Activated CD8-positive, alpha-beta memory T cell treated with anti-CD3 and anti-CD28 coated beads, Interleukin-2, amount 10 ng/mL, durations not matched to agents 7 days and 5 days (primary cell): ENCODE measurements around the gene PHKB. TPM values are rescaled to one million over a fixed set of nuclear protein-coding genes. Genes with fewer than 3 reads are reported as not detected.

Experiments
- ATAC-seq: fragments of 150-1000 bp; cut with Tn5 transposase; one replicate; pipeline ENCODE4 v1.10.0; 2021; ENCODE audit warnings: moderate library complexity
- CTCF ChIA-PET: fragments of 350-600 bp; sonication (Branson Sonifier 250); formaldehyde crosslinking; loops from one replicate; lab custom pipeline; 2021; ENCODE audit warnings: antibody characterized with exemption; lab: Charles Lee
- DNase-seq: peaks from one replicate; pipeline ENCODE4 v3.0.0-alpha.2; 2020
- H3K27ac Mint-ChIP-seq: one replicate; pipeline ENCODE4 v1.8.0; 2021; ENCODE audit warnings: mild to moderate bottlenecking, mixed read lengths
- H3K27me3 Mint-ChIP-seq: one replicate; pipeline ENCODE4 v1.8.0; 2021; ENCODE audit warnings: mixed read lengths
- H3K36me3 Mint-ChIP-seq: one replicate; pipeline ENCODE4 v1.8.0; 2021; ENCODE audit warnings: mild to moderate bottlenecking, mixed read lengths
- H3K4me1 Mint-ChIP-seq: one replicate; pipeline ENCODE4 v1.8.0; 2021; ENCODE audit warnings: mixed read lengths
- H3K4me3 Mint-ChIP-seq: one replicate; pipeline ENCODE4 v1.8.0; 2021; ENCODE audit warnings: mild to moderate bottlenecking, moderate library complexity, mixed read lengths
- H3K9me3 Mint-ChIP-seq: one replicate; pipeline ENCODE4 v1.8.0; 2022; ENCODE audit warnings: low read depth, mixed read lengths
- total RNA-seq, 2 experiments: library from RNA; stranded (reverse); gene quantifications; one replicate each; pipeline ENCODE4 v1.2.3, GENCODE V29; 2021

PHKB gene
- total RNA-seq, 2 experiments from 2014 or later, result 33.7 to 35.7 TPM

- no peak overlapping the region for H3K27ac Mint-ChIP-seq
- ATAC-seq, result no peak
These were observed 15.7 kb downstream of the PHKB start for GRCh38 chr16:47476654-47477345.

GRCh38 chr16:47477679-47478078 is 16.5 kb downstream of the PHKB start:
- ATAC-seq (no peak), DNase-seq (no peak)
- Mint-ChIP-seq H3K4me1 (peaks cover 1% of the 10 kb centered on the region), H3K27me3 (no peaks in the 10 kb centered on the region), H3K9me3 (no peaks in the 10 kb centered on the region), H3K36me3 (peaks cover 10% of the 10 kb centered on the region), H3K4me3 (no peak overlapping the region), H3K27ac (no peak overlapping the region)
- CTCF ChIA-PET, result interaction anchor here (1.3 kb wide), 1 partner anchor 15 kb away, joined by 3 read pairs; no protein-coding TSS in a partner anchor

More at GRCh38 chr16:47476654-47477345, 15.7 kb downstream of the PHKB start:
- Mint-ChIP-seq H3K4me1 (peaks cover 1% of the 10 kb centered on the region), H3K27me3 (no peaks in the 10 kb centered on the region), H3K4me3 (no peak overlapping the region), H3K9me3 (no peaks in the 10 kb centered on the region), H3K36me3 (peaks cover 8% of the 10 kb centered on the region)
- no peak for DNase-seq
- CTCF ChIA-PET, result no interaction called here

DNA sequence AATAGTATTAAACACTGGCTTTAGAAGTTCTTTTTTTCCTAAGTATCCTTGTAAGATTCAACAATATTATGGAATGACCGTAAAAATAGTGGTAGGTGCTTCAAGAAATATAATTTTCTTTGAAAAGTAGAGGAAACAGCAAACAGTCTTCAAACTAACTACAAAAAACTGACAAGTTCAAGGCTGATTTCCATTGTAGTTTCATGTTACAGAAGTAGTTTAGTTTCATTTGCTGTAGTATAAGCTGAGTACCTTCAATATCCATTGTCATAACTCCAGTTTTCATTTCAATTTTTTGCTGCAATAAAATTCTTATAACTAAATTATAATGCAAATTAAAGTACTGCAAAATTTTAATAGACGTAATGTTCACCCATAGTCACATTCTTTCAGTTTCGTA is 19.3 kb downstream of the PHKB start:
- Mint-ChIP-seq H3K9me3 (no peaks in the 10 kb centered on the region), H3K27me3 (no peaks in the 10 kb centered on the region), H3K4me1 (peaks cover 3% of the 10 kb centered on the region), H3K27ac (no peak overlapping the region), H3K36me3 (peaks cover 10% of the 10 kb centered on the region), H3K4me3 (no peak overlapping the region)
- DNase-seq (no peak), ATAC-seq (no peak)
- CTCF ChIA-PET, result interaction anchor here (0.8 to 0.9 kb wide), 2 partner anchors 29 to 205 kb away, joined by 3 read pairs; no protein-coding TSS in a partner anchor

DNA sequence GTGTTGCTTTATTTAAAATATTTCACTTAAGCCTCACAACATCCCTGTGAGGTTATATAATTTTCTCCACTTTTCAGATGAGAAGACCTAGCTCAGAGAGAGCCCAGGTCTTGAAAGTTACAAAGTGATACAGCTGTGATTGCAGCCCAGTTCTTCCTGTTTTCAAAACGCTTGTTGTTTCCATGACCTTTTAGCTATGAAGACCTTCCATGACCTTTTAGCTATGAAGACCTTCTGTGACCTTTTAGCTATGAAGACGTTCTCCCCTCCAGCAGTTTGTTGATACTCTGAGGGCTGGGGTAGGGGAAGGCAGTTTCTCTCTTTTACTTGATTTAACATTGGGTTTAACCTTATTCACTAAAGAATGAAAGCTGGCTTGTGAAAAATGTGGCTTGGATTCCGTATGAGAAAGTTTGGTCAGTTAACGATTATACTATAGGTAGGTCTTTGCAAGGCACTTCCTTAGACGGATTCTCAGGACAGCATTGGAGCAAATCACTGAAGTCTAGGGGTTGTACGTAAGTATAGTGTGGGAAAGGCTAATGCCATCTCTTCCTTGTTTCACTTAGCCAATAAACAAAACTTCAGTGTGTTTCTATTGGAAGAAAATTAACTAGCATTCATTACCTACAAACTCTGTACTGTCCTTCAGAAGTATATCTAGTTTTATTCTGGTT is 20.7 kb downstream of the PHKB start:
- no peaks in the 10 kb centered on the region for H3K9me3 Mint-ChIP-seq

DNA sequence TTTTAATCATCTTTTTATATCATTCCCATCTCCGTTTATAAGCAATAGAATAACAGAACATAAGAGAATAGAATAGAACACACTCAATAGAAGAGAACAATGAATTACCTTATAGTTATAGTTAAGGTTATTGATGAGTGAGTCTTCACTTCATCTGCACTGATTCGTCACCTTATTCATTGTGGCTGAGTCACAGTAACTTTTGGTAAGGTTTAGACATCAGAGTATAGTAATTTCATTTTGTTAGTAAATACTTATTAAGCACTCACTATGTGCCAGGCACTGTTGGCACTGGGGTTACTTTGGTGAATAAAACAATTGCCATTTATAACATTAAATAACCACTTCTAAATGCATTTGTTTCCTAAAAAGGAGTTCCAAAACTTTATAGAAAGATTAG is 22.5 kb downstream of the PHKB start:
- ATAC-seq (no peak), DNase-seq (no peak)
- peaks cover 2% of the 10 kb centered on the region for H3K9me3 Mint-ChIP-seq
- H3K4me3 Mint-ChIP-seq, result no peak overlapping the region
- H3K27ac Mint-ChIP-seq, result no peak overlapping the region
- peaks cover 26% of the 10 kb centered on the region for H3K36me3 Mint-ChIP-seq
- peaks cover 3% of the 10 kb centered on the region for H3K4me1 Mint-ChIP-seq
- CTCF ChIA-PET, result no interaction called here
- no peaks in the 10 kb centered on the region for H3K27me3 Mint-ChIP-seq

More for the DNA sequence above, 20.7 kb downstream of the PHKB start:
- Mint-ChIP-seq H3K36me3 (peaks cover 18% of the 10 kb centered on the region), H3K4me3 (no peak overlapping the region), H3K4me1 (peaks cover 3% of the 10 kb centered on the region), H3K27ac (no peak overlapping the region), H3K27me3 (no peaks in the 10 kb centered on the region)
- CTCF ChIA-PET, result interaction anchor here (1.3 kb wide), 1 partner anchor 15 kb away, joined by 4 read pairs; no protein-coding TSS in a partner anchor
- no peak for DNase-seq
- ATAC-seq, result no peak

DNA sequence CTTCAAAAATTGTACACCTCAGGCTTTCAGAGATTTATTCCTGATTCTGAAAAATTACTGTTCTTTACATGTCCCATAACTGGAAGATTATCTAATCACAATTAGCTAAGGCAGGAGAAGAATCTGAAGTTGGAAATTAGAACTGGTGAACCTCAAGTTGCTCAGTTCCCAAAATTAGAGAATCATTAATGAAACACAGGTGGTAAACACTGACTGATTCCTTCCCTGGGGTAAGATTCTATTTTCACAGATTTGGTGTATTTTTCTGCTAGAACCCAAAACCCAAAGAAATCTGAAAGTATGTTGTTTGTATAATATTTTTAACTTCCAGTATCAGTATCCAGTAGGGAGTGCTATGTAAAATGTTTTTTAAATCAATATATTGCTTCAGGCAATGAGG is 25.7 kb downstream of the PHKB start:
- Mint-ChIP-seq H3K27ac (no peak overlapping the region), H3K9me3 (peaks cover 8% of the 10 kb centered on the region), H3K4me3 (no peak overlapping the region), H3K4me1 (peaks cover 2% of the 10 kb centered on the region), H3K27me3 (no peaks in the 10 kb centered on the region), H3K36me3 (peaks cover 36% of the 10 kb centered on the region)
- CTCF ChIA-PET, result no interaction called here
- no peak for ATAC-seq
- DNase-seq, result no peak

GRCh38 chr16:47488051-47488450 is 26.9 kb downstream of the PHKB start:
- Mint-ChIP-seq H3K27me3 (no peaks in the 10 kb centered on the region), H3K36me3 (peaks cover 39% of the 10 kb centered on the region), H3K4me3 (no peak overlapping the region), H3K4me1 (peaks cover 2% of the 10 kb centered on the region), H3K27ac (no peak overlapping the region), H3K9me3 (peaks cover 8% of the 10 kb centered on the region)
- no peak for ATAC-seq
- CTCF ChIA-PET, result interaction anchor here (1.0 kb wide), 1 partner anchor 52 kb away, joined by 3 read pairs; no protein-coding TSS in a partner anchor
- DNase-seq, result no peak

DNA sequence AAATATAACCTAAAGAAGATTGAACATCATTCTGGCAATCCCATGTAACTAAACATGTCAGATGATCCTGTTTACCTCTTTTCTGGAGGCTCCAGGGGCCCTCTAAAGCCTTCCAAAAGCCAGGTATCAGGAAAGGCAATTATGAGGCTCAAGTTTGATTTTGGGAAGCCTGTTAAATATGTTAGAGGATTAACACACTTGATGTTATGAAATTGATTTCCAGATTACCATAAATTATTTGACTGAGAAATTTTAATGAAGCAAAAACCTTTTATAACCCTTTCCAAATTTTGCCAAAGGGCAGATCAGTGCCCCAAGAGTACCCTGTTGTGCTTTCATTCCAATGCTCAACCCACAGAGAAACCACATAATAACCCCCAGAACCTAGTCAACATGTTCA is 29.3 kb downstream of the PHKB start:
- H3K9me3 Mint-ChIP-seq, result peaks cover 8% of the 10 kb centered on the region
- H3K27me3 Mint-ChIP-seq, result no peaks in the 10 kb centered on the region
- ATAC-seq, result no peak
- peaks cover 39% of the 10 kb centered on the region for H3K36me3 Mint-ChIP-seq
- no peak for DNase-seq
- H3K4me1 Mint-ChIP-seq, result no peaks in the 10 kb centered on the region
- H3K4me3 Mint-ChIP-seq, result no peak overlapping the region
- no peak overlapping the region for H3K27ac Mint-ChIP-seq
- CTCF ChIA-PET, result no interaction called here

GRCh38 chr16:47492036-47492427 is 30.9 kb downstream of the PHKB start:
- Mint-ChIP-seq H3K4me1 (no peaks in the 10 kb centered on the region), H3K36me3 (peaks cover 34% of the 10 kb centered on the region), H3K27ac (no peak overlapping the region), H3K4me3 (no peak overlapping the region), H3K27me3 (no peaks in the 10 kb centered on the region), H3K9me3 (peaks cover 8% of the 10 kb centered on the region)
- CTCF ChIA-PET, result no interaction called here
- no peak for ATAC-seq
- no peak for DNase-seq

- CTCF ChIA-PET, result interaction anchor here (1.3 kb wide), 1 partner anchor 15 kb away, joined by 3 read pairs; no protein-coding TSS in a partner anchor
- H3K27me3 Mint-ChIP-seq, result no peaks in the 10 kb centered on the region
These were observed 31.6 kb downstream of the PHKB start for GRCh38 chr16:47492428-47493377.

GRCh38 chr16:47493381-47494337 is 32.5 kb downstream of the PHKB start:
- Mint-ChIP-seq H3K4me3 (no peak overlapping the region), H3K4me1 (no peaks in the 10 kb centered on the region), H3K9me3 (peaks cover 6% of the 10 kb centered on the region), H3K27ac (no peak overlapping the region), H3K36me3 (peaks cover 37% of the 10 kb centered on the region), H3K27me3 (no peaks in the 10 kb centered on the region)
- ATAC-seq, result no peak
- CTCF ChIA-PET, result interaction anchor here (1.3 kb wide), 1 partner anchor 16 kb away, joined by 3 read pairs; no protein-coding TSS in a partner anchor
- no peak for DNase-seq

More at GRCh38 chr16:47492428-47493377, 31.6 kb downstream of the PHKB start:
- H3K27ac Mint-ChIP-seq, result no peak overlapping the region
- H3K36me3 Mint-ChIP-seq, result peaks cover 37% of the 10 kb centered on the region
- peaks cover 8% of the 10 kb centered on the region for H3K9me3 Mint-ChIP-seq
- DNase-seq (no peak), ATAC-seq (no peak)
- H3K4me3 Mint-ChIP-seq, result no peak overlapping the region
- no peaks in the 10 kb centered on the region for H3K4me1 Mint-ChIP-seq

DNA sequence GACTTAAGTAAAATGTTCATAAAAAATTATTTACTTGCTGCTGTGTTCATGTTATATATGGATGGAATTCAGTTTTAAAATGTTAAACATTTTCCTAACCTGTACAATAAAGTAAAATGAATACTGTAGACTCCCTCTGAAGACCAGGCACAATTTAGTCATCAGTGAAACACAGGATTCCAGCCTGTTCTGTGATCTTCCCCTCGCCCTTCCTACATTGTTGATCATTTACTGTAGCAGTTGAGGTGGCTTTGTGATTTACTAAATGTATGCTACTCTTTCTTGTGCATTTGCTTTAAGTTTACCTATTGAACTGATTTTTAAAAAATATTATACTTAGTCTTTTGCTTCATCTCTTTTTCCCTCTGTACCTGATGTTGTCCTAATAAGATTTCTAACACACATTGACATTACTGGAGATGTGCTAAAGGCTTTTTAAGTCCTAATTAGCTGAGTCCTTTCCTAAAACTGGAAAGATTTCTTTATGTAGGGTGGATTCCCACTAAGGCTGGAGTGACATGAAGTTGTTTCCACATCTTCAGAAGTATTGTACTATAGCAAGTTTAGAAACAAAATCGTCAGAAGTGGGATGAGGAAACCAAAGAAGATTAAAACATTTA is 38.1 kb downstream of the PHKB start:
- no peaks in the 10 kb centered on the region for H3K9me3 Mint-ChIP-seq
- no peak overlapping the region for H3K4me3 Mint-ChIP-seq
- DNase-seq (no peak), ATAC-seq (no peak)
- no peak overlapping the region for H3K27ac Mint-ChIP-seq
- H3K4me1 Mint-ChIP-seq, result no peaks in the 10 kb centered on the region
- peaks cover 44% of the 10 kb centered on the region for H3K36me3 Mint-ChIP-seq
- no peaks in the 10 kb centered on the region for H3K27me3 Mint-ChIP-seq
- CTCF ChIA-PET, result no interaction called here
